ENCODE data around the gene ANP32A.

DNA sequence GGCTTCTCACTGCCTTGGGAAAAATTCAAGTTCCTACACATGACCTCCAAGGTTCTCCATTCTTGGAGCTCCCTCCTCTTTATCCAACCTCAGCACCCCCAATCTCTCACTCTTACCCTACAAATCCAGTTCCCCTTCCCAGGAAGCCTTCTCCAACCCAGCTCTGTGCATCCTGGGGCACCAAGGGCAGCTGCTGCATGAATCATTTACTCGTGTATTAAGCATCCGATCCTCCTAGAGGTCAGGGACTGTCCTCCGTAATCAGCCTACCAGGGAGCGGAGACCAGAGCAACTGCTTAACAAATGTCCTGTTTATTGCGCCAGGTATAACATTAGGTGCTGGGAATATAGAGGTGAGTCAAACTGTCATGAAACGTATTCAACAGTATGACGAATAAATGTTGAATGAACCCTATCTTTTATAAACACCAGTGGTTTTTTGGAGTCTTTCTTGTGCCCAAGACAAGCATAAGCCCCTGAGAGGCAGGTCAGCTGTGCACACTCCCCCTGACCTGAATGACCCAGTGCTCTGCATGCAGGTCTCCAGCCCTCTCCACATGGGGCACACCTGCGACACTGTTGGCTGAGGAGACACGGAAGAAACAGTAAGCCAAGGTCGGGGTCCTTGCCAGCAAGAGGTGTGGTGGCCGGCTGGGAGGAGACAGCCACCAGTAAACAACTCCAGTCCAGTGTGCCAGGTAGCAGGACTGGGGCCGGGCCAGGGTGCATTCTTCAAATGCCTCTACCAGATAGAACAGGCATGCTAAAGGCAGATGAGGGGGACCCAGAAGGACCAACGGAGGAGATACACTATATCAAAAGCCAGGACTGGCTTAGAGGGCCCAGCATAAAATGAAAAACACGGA, 27.6 kb downstream of the ANP32A start:
- TF ChIP-seq, protein P1, sequence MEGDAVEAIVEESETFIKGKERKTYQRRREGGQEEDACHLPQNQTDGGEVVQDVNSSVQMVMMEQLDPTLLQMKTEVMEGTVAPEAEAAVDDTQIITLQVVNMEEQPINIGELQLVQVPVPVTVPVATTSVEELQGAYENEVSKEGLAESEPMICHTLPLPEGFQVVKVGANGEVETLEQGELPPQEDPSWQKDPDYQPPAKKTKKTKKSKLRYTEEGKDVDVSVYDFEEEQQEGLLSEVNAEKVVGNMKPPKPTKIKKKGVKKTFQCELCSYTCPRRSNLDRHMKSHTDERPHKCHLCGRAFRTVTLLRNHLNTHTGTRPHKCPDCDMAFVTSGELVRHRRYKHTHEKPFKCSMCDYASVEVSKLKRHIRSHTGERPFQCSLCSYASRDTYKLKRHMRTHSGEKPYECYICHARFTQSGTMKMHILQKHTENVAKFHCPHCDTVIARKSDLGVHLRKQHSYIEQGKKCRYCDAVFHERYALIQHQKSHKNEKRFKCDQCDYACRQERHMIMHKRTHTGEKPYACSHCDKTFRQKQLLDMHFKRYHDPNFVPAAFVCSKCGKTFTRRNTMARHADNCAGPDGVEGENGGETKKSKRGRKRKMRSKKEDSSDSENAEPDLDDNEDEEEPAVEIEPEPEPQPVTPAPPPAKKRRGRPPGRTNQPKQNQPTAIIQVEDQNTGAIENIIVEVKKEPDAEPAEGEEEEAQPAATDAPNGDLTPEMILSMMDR (IDR thresholded peaks at IDR 0.05) = no peak
- no peak for TF ChIP-seq POLR2A (IDR thresholded peaks at IDR 0.05)

Measured in testis (tissue), 2 donors.